HuH-7 (cell line): ENCODE data around the gene ALDH3B2.

ENCODE experiments used
- DNase-seq: peaks from one replicate; pipeline ENCODE4 v3.0.0; 2011; ENCODE audit warnings: low spot score

ALDH3B2 gene

DNA sequence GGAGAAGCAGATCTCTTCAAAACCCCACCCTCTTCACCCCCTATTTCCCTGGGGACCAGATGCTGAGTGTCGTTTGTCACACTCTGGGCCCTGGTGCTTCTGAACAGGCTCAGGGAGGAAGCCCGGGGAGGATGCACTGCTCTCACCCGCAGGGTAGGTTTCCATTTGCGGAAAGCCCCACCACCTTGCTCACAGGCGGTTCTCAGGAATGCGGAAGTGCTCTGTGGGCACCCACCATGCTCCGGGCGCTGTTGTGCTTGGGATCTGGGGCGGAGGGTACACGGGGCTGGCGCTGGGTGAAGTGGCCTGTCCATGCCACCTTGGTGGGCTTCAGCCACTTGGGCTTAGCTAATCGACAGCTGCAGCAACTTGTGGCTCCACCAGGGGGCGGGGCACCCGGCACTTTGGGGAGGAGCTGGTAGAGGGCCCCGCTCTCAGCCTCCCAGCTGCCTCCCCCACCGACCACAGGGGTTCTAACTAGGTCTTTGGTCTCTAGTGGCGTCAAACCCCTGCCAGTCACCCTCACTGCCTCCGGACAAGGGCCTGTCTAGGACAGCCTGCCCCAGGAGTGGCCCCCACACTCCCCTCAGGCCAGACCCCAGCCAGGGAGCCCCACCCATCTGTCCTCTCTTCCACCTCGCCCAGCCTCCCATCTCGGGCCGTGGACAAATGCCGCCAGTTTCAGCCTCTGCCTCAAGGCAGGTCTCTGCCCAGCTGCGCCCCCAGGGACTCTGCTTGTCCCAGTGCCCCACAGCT is 60.3 kb downstream of the ALDH3B2 start:
- peak; percentile 99 for DNase-seq

- DNase-seq, result no peak
Observed at GRCh38 chr11:67613313-67613959, 61.0 kb downstream of the ALDH3B2 start.

GRCh38 chr11:67612751-67613150 is 61.7 kb downstream of the ALDH3B2 start:
- DNase-seq, result no peak
